SH-SY5Y (cell line): ENCODE measurements around the gene ZNF366.

Source experiments
- GATA2 ChIP-seq: IDR thresholded peaks from 2 replicates; pipeline ENCODE4 v1.6.1; 2011; ENCODE audit warnings: mild to moderate bottlenecking, low read depth, low read length
- GATA3 ChIP-seq: IDR thresholded peaks from 2 replicates; pipeline ENCODE4 v1.6.1; 2011; ENCODE audit warnings: low read depth, mild to moderate bottlenecking, low read length, moderate library complexity

DNA sequence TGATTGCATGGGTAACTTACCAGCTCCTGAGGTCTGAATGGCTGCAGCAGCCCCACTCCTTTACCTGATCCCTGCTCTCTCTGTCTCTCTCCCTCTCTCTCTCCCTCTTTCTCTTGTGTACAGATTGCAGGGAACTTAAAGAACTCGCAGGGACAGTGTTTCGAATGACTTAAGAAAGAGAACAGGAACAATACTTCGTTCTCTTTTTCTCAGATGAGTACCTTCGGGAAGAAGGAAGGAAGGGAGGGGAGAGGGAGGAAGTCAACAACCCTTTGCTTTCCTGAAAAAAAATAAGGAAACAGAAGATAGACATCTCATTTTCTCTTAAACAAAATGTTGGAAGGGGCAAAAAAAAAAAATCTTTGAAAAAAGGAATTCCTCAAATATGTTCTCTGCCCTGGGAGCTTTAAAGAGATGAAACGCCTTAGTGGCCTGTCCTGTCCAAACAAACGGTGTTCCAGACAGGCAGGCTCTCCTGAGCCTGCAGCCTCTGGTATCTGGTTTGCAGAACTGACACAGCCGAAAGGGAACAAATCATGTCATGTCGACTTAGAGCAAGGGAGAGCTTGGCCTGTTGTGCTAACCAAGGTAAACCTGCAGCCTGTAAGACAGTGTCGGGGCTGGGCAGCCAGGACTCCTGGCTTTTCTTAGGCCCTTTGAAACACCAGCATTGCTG, at the start of gene ZNF366:
- no peak for TF ChIP-seq GATA2
- no peak for TF ChIP-seq GATA3
